Measurements from ENCODE around the gene NMT2.
A peak's percentile ranks its signal among the peaks of the same experiment; 100 is the strongest.

NMT2 gene

DNA sequence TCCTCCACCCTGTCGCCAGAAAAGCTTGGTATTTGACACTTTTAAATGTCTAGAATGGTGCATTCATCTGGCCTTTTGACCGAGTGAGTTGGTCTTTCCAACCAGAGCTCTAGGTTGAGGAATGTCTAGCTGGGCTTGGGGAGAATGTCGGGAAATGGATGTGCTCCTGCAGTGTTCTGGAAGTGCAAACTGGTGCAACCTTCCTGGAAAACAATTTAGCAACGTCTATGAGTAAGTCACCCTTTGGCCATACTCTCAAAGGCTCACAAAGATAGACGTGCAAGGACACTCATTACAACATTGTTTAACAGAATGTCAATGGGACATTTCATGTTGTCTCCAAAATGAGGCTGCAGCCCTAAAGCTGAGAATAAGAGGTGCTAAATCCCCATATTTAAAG is 12.2 kb upstream of the NMT2 start:
- no peak for DNase-seq

DNA sequence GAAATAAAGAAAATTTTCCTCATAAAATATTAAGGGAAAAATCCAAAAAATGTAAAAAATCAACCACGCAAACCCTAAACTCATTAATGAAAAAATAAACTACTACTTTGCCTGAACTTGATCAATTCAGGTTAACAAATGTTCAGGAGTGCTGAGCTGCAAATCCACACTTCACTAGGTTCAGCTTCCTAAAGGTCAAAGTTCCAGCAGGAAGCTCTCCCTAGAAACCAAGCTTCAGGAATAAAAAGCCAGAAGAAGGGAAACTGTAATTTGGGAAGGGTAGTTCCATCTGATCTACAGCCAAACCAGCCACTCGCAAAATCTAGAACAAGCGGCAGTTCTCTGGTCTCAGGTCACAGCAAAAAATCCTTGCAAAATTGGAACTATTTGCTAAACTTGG is 7.8 kb upstream of the NMT2 start:
- no peak for DNase-seq

DNA sequence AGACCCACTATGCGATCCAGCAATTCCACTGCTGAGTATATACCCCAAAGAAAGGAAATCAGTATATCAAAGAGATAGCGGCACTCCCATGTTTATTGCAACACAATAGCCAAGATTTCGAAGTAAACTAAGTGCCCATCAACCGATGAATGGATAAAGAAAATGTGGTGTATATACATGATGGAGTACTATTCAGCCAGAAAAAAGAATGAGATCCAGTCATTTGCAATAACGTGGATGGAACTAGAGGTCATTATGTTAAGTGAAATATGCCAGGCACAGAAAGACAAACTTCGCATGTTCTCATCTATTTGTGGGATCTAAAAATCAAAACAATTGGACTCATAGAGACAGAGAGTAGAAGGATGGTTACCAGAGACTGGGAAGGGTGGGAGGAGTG is 7.1 kb upstream of the NMT2 start:
- no peak for DNase-seq

DNA sequence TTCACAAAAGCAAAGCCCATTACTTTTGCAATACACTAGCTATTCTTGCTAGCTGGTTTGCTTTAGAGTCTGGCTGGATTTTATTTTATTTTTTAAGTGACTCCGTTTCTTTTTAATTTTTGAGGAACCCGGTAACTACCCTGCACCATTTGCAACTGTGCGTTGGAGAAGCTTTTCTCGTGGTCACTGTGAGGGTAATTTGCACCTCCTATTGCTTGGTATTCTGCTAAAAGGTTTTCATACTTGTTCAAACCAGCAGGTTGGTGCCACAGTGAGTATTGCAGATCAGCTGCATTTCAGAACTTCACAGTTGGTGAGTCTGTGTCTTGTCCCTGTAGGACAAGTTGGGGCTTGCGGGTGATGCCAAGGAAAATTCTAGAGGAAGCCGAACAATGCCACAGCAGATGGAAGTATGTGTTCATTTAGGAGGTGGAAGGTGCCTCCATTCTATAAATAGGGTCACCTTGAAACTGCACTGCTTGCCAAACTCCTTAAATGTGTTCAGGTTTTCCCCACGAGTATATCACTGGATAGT is 3.9 kb upstream of the NMT2 start:
- DNase-seq = no peak

DNA sequence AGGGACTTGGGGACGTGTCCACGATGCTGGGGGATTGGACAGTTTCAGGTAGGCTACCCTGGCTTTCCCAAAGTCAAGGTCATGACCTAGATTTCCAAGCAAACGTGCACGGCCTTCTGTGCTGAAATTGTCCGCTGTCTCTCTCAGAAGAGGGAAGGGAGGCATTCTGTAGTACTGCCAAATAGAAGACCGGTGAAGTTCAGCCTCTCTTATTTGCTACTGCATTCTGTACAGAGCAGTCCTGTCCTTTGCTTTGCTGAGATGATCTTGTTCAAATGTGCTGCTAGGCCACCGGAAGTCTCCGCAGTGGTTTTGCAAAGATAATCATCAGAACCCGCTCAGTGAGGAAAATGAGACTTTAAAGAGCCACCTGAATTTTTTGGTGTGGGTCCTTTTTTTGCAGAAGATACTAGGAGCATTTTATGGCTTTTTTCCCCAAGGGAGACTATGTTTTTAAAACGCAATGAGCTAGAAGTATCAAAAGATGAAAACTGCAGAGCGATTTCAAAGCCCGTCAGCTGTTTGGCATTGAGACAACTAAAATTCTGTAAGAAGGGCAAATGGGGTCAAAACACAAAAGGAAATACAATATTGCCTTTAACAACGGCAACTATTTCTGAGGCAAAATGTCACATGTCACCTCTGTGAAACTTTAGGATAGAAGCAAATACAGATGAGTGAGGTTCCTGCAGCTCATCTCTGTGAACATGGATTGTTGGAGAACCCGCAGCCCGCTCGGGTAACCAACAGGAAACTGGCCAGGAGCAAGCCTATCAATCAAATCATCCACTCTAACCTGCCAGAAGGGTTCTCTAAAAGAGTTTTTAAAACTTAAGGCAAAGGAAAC is 1.3 kb upstream of the NMT2 start:
- DNase-seq = peak; percentile 46

DNA sequence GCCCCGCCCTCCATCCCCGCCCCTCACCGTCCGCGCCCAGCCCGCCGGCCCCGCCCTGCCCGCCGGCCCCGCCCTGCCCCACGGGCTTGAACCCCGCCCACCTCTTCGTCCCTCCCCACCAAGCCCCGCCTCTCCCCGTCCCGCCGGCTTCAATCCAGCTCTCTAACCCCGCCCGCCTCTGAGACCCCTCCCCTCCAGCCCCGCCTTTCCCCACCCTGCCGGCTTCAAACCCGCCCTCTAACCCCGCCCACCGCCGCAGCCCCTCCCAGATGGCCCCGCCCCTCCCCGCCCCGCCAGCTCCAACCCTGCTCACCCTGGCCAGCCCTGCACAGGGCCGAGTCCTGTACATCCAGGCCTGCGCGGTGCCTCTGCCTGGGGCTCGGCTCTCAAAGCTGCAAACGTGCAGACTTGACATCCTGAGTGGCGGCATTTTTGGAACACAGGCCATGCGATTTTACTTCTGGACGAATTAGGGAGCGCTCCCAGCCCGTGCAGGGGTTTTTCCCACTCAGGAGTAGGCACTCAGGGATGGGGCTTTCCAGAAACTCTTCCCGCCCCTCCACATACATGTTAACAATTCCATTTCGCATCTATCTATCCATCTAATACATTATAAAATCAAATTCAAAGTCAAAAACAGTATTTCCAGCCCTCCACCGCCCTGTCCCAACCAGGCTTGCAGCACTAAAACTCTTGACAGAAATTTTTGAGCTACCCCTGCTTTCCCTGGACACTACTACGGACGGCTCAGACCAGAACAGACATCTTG is 477 bp upstream of the NMT2 start:
- peak; percentile 61 for DNase-seq

DNA sequence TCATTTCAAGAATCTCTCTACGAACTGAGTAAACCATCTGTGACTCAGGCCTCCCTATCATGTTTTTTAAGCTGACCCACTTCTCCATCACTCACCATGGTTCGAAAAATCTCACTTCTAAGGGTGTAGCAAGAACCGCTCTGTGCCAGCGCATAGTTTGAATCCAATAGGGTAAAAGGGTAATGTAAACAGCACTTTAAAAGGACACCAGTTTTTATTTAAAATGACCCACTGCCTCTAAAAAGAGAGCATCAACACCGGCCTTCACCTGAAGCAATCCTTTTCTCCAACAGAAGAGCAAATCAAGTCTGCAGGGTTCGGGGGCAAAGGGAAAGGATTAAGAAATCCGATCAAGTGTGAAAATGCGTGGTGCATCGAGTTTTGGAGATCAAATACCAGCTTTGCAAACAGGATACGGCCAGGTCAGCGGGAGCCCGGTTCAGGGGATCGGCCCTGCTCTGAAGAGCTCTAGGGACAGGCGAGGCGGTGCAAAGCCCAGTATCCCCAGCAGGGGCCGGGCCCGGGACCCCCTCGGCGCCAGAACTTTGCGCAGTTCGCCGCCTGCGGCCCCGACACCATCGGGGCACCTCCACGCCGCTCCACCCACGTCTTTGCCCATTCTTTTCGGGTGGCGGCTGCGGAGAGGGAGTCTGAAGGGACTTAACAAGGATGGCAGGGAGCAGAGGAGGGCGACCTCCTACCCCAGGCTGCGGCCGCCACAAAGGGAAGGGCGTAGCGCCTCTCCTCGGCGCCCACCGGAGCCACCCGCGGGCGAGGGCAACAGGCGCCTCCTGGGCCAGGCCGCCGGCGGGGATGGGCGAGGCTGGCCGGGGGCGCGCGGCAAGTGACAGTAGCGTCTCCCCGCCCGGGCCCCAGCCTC is 842 bp downstream of the NMT2 start:
- DNase-seq = no peak

DNA sequence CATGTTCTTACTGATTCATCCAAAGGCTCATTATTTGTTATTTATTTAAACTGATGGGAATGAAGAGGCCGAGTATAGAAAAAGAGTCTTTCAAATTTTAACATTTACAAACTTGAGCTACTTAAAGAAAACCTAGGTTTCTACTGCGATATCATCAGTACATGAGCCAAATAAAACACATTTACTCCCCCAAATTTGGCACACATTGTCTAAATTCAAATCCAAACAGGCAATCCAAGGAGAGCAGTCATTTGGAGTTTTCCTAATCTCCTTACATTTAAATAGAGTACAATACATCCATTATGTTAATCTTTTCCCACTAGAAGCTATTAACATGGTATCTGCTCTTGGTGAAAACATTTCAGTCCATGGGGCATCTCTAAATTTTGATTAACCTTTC is 2.2 kb downstream of the NMT2 start:
- DNase-seq = no peak

DNA sequence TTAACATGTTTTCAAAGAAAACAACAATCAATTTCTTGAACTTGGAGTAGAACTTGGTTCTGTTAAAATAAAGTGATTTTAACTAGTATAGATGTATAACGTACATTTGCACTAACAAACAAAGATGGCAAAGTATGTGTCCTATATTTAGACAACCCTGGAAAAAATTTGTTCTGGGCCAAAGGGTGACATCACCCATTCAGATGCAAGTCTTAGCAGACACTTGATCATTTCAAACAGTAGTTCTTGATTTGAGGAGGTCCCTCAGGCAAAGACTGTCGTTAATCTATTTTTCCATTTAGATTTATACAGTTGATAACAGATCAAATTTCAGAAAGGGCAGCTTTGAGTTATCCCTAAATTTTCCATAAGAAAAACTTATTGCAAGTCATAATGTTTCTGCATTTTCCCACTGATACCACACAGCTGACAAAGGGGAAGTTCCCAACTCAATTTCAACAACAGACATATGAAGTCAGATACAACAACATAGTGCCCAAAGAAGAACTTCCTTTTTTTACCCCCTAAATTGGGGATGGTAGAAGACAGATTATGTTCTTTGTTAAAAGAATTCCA is 5.2 kb downstream of the NMT2 start:
- no peak for DNase-seq

DNA sequence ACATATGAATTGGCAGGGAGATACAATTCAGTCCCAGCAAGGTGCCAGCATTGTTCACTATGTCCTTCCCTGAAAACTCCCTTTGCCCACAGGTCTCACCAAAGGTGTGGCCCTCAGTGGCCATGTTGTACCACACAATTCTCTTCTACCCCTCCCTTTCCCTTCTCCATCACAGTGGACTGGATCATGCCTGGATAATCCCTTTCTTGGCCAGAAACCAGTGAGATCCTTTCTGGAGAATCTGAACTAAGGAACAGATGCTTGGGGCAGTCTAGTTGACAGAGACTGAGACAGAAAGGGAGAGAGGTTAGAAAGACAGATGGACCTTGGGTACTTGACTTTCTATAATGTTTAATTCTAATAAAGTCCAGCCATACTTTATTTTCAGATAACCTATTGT is 9.5 kb downstream of the NMT2 start:
- no peak for DNase-seq

DNA sequence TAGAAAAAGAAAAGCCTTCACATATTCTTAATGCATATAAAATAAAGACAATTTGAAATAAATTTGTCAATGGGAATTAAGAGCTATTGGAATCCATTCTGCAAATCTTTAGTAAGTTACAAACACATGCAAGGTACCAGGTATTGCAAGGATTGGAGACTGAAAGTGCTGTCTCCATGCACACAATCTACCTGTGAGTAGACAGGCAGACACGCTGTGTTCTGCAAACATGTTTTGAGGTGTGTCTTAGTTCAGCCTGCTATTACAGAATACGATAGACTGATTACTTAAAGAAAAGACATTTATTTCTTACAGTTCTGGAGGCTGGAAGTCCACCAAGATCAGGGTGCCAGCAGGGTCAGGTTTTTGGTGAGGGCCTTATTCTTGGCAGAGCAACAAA is 10.0 kb downstream of the NMT2 start:
- DNase-seq = no peak

DNA sequence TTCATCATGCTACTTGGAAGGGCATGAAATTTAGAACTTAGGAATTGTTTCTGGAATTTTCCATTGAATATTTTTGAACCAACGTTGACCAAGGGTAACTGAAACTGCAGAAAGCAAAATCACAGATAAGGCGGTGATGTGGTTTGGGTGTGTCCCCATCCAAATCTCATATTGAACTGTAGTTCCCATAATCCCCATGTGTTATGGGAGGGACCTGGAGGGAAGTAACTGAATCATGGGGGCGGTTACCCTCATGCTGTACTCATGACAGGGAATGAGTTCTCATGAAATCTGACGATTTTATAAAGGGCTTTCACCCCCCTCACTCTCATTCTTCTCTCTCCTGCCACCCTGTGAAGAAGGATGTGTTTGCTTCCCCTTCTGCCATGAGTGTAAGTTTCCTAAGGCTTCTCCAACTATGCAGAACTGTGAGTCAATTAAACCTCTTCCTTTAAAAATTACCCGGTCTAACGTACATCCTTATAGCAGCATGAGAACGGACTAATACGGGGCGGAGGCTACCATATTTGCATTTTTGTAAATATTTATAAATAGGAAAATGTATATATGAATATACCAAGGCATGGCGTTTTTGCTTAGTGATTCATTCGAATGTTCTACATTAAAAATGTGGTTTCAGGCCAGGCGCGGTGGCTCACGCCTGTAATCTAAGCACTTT is 12.4 kb downstream of the NMT2 start:
- DNase-seq = no peak

DNA sequence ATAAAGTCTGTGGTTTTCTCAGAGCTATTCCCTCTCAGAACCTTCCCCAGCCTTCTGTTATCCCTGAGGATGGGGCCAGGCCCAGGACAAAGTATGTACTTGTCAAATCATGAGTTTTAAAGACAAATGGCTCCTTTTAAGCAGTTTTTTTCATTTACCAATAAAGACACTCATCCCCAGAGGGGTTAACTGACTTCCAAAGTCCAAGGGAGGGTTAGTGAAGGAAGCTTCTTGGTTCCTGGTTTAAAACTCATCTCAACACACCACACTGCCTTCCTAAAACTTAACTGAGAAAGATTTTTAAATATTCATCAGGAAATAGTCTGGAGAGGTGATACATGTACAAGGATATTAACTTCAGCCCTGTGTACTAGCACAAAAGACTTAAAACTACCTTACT is 15.9 kb downstream of the NMT2 start:
- no peak for DNase-seq

DNA sequence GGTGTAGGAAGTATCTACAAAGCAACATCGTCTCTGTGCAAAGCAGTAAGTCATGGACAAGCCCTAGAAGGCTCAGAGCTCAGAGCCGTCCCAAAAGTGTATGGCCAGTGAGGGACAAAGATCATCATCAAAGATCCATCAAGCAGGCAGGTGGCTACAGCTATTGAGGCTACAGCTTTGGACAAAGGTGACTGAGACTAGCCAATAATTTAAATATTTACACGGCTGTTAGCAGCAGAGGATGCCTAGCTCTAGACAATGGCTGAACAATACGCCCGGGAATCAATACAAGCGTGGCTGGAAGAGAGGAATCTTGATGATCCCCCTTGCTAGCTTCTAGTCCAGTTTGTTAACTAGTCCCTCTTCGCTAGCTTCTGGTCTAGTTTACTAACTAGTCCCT is 17.9 kb downstream of the NMT2 start:
- DNase-seq = no peak

DNA sequence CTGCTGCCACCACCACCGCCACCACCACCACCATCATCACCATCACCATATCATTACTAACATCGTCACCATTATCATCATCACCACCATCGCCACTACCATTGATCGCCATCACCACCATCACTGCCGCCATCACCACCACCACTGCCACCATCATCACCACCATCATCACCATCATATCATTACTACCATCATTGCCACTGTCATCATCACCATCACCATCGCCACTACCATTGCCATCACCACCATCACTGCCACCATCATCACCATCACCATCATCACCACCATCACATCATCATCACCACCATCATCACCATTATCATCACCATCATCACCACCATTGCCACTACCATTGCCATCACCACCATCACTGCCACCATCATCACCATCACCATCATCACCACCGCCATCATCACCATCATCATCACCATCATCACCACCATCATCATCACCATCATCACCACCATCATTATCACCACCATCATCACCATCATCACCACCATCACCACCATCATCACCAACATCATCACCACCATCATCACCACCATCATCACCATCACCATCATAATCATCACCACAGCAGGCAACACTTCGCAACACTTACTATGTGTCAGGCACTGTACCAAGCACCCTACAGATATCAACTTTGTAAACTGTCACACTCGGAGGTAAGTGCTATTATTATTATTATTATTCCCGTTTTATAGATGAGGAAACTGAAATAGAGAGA is 19.3 kb downstream of the NMT2 start:
- DNase-seq = no peak

DNA sequence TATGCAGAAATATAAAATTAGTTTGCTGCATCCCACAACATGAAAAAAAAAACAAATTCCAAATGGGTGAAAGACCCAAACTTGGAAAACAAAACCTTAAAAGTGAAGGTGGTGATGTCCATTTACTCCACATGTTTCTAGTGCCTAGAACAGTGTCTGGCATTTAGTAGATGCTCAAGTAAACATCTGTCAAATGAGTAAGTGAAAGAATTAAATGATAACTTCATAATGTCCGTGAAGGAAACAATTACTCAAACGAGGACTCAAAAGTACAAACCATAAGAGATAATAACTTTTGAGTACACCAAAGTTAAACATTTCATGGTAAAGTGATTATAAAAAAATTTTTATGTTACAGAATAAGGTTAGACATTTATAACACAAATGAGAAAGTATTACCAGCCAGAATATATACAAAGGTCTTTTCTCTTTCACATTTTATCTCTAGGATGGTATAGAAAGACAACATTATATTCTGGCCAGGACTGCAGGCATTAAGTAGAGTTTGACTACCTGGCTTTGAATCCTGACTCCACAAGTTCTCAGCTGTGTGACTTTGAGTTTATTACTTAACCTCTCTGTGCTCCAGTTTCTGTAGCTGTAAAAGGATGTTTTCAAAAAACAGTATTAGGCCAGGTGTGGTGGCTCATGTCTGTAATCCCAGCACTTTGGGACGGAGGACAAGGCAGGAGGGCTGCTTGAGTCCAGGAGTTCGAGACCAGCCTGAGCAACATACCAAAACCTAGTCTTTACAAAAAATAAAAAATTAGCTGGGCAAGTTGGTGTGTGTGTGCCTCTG is 20.7 kb downstream of the NMT2 start:
- no peak for DNase-seq

DNA sequence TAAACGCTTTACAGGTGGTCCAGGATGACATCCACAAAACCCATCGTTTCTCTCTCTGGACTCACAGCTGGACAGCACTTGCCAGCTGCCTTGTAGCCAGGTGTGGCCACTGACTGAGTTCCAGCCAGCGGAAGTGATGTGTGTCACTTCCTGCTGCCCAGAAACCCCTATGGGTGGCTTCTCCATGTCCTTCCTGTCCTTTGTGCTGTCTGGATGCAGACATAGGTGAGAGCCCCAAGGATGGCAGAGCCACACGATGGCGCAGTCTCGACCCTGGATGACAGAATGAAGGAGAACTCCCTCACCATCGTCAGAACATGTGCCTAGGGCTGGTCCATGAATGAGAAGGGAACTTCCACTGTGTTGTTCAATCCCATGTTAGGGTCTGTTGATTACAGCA is 22.1 kb downstream of the NMT2 start:
- DNase-seq = no peak

DNA sequence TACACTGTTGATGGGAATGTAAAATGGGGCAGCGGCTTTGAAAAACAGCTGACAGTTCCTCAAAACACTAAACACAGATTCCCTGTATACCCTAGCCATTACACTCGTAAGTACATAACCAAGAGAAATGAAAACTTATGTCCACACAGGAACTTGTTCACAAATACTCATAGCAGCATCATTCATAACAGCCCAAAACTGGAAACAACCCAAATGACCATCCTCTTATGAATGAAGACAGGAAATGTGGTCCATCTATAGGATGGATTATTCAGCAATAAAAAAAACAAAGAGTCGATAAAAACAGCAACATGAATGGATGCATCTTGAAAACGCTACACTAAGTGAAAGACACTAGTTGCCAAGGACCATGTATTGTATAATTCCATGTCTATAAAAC is 23.7 kb downstream of the NMT2 start:
- no peak for DNase-seq

DNA sequence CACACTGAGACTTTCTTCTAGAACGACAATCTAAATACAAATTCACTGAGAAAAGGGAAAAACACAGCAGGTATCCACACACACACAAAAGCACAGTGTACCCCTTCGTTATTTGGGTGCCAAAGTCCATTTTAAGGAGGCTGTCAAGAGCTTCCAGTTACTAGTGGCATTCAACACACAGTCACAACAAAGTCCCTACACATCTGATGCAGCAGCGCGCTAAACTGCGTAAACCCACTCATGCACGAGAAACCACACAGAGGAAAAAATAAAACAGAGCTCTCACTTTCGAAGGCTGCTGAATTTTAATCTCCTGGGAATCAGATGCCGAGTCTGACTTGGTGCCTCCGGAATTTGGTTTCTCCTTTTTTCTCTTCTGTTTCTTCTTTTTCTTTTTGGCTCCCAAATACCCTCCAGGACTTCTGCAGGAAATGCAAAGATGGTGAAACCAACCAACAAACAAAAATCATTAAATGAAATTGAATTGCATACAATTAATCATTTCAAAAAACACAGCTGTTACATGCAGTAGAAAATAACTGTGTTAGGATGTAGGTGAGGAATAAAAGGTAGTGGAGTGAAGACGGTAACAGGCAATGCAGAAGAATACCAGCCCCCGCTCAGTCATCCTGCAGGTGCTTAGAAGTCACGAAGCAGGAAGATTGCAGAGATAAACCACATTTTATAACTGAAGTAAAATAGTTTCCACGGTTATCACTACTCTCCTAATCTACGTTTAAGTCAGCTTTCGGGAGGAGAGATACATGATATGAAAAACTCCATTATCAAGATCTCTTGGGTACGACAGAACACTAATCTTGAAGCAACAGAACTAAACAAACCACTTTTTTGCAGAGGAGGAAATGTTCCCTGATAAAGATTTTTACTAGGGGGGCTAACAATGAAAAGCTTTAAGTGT is 27.1 kb downstream of the NMT2 start:
- peak; percentile 63 for DNase-seq

DNA sequence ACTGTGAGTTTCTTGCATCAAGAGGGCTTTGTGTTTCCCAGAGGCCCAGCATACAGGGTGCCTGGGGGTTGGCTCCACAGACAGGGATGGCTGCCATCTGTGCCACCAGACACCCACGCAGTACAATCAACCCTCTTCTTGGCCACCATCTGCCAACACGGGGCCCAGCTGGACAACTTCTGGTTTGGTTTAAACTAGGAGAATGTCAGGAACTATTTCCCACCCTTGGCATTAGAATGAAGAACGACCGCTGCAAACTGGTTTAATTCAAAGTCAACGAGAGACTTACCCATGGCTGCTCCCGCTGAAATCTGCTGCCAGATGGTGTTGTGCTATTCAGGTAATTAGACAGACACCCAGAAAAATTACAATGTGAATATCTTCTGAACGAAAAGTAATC is 27.8 kb downstream of the NMT2 start:
- peak; percentile 77 for DNase-seq

Measured in NCI-H1694 treated with DMSO at 0.1 percent for 48 hours (cell line).